WTC11 (cell line): ENCODE measurements around the gene INKA2. TPM values are rescaled to one million over a fixed set of nuclear protein-coding genes. Genes with fewer than 3 reads are reported as not detected.
A peak's percentile ranks its signal among the peaks of the same experiment; 100 is the strongest.

Experiments used
- CREM ChIP-seq: sonication (generic); formaldehyde crosslinking; IDR thresholded peaks from 2 replicates; pipeline ENCODE4 v1.8.1; 2022; ENCODE audit warnings: mild to moderate bottlenecking, missing genetic modification reagents, moderate library complexity
- E2F1 ChIP-seq: sonication (generic); formaldehyde crosslinking; IDR thresholded peaks from 2 replicates; pipeline ENCODE4 v1.8.0; 2022; ENCODE audit warnings: mild to moderate bottlenecking, missing genetic modification reagents
- ETV6 ChIP-seq: sonication (generic); formaldehyde crosslinking; IDR thresholded peaks from 2 replicates; pipeline ENCODE4 v1.8.1; 2022; ENCODE audit warnings: mild to moderate bottlenecking, missing genetic modification reagents
- GRHL2 ChIP-seq: fragments of 250-450 bp; sonication (Bioruptor Pico); IDR thresholded peaks from 2 replicates; pipeline ENCODE4 v1.8.0; 2022; ENCODE audit warnings: mild to moderate bottlenecking, moderate library complexity; ENCODE audit not compliant: insufficient replicate concordance, severe bottlenecking
- HMGXB4 ChIP-seq: sonication (generic); formaldehyde crosslinking; IDR thresholded peaks from 2 replicates; pipeline ENCODE4 v1.8.1; 2023; ENCODE audit warnings: mild to moderate bottlenecking, moderate library complexity, missing genetic modification reagents
- MAX ChIP-seq: sonication (generic); formaldehyde crosslinking; IDR thresholded peaks from 2 replicates; pipeline ENCODE4 v1.8.0; 2022; ENCODE audit warnings: mild to moderate bottlenecking, missing genetic modification reagents
- MYBL2 ChIP-seq: sonication (generic); formaldehyde crosslinking; IDR thresholded peaks from 2 replicates; pipeline ENCODE4 v1.8.1; 2023; ENCODE audit warnings: mild to moderate bottlenecking, moderate library complexity, missing genetic modification reagents
- PREB ChIP-seq: sonication (generic); formaldehyde crosslinking; IDR thresholded peaks from 2 replicates; pipeline ENCODE4 v1.8.1; 2022; ENCODE audit warnings: mild to moderate bottlenecking, missing genetic modification reagents, moderate library complexity, borderline replicate concordance
- ZNF416 ChIP-seq: fragments of 250-450 bp; sonication (Bioruptor Pico); IDR thresholded peaks from 2 replicates; pipeline ENCODE4 v1.9.0; 2021; ENCODE audit warnings: mild to moderate bottlenecking, inconsistent platforms
- ZNF512 ChIP-seq: sonication (generic); formaldehyde crosslinking; IDR thresholded peaks from 2 replicates; pipeline ENCODE4 v1.8.1; 2022; ENCODE audit warnings: missing genetic modification reagents, borderline replicate concordance
- total RNA-seq: library from RNA; stranded (reverse); gene quantifications from 3 replicates; pipeline ENCODE4 v1.2.3, GENCODE V29; 2021
- TF ChIP-seq, protein P1 (sequence below): sonication (generic); formaldehyde crosslinking; IDR thresholded peaks from 2 replicates; pipeline ENCODE4 v1.8.0; 2022; ENCODE audit warnings: mild to moderate bottlenecking, missing genetic modification reagents
- TF ChIP-seq, protein P2 (sequence below): sonication (generic); formaldehyde crosslinking; IDR thresholded peaks from 2 replicates; pipeline ENCODE4 v1.8.1; 2023; ENCODE audit warnings: mild to moderate bottlenecking, missing genetic modification reagents
- TF ChIP-seq, protein P3 (sequence below): fragments of 250-450 bp; sonication (Bioruptor Pico); IDR thresholded peaks from 2 replicates; pipeline ENCODE4 v1.9.0; 2021; ENCODE audit warnings: mild to moderate bottlenecking

Gene INKA2
- total RNA-seq, 1 experiment from 2014 or later, result 20.1 TPM

DNA sequence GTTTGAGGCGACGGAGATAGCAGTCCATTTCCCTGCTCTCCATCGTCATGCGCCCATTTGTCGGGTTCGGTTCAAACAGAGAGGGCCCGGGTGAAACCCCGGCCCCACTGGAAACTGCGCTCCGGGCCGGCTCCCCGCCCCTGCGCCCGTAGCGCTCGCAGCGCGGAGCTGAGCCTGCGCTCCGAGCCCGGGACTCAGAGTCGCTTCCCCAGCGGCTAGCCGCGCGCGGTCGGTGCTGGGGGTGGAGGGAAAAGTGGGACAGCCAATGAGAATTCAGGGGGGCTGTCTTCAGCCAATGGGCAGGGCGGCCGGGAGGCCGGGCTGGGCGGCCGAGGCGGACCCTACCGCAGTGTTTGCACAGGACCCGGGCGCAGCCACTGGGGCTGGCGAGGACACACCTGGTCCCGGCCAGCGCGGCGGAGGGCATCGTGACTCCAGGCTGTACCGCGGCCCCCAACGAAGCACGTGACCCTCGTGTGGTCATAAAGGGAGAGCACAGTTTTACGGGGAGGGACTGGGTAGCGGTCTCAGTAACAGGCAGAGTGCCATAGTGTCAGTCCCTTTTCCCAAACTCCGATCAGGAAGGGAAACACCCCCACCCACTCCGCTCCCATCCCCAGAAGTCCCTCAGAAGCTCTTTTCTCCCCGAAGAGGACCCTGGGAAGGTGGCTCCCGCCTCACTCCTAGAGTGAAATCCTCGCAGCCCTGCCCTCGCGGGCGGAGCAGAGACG lies at the start of gene INKA2 (continued):
- TF ChIP-seq, protein P1, sequence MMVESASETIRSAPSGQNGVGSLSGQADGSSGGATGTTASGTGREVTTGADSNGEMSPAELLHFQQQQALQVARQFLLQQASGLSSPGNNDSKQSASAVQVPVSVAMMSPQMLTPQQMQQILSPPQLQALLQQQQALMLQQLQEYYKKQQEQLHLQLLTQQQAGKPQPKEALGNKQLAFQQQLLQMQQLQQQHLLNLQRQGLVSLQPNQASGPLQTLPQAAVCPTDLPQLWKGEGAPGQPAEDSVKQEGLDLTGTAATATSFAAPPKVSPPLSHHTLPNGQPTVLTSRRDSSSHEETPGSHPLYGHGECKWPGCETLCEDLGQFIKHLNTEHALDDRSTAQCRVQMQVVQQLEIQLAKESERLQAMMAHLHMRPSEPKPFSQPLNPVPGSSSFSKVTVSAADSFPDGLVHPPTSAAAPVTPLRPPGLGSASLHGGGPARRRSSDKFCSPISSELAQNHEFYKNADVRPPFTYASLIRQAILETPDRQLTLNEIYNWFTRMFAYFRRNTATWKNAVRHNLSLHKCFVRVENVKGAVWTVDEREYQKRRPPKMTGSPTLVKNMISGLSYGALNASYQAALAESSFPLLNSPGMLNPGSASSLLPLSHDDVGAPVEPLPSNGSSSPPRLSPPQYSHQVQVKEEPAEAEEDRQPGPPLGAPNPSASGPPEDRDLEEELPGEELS, result peak; percentile 85
- TF ChIP-seq MYBL2 (CRISPR knock-in tag), result no peak
- 0 out of 2 replicates have a peak, but pooled peaks have one; percentile 21 for TF ChIP-seq CREM (CRISPR knock-in tag)
- peak; percentile 87; the same call in 1 of the 2 replicates for TF ChIP-seq MAX
- TF ChIP-seq ZNF416 (CRISPR knock-in tag), result no peak
- TF ChIP-seq, protein P2, sequence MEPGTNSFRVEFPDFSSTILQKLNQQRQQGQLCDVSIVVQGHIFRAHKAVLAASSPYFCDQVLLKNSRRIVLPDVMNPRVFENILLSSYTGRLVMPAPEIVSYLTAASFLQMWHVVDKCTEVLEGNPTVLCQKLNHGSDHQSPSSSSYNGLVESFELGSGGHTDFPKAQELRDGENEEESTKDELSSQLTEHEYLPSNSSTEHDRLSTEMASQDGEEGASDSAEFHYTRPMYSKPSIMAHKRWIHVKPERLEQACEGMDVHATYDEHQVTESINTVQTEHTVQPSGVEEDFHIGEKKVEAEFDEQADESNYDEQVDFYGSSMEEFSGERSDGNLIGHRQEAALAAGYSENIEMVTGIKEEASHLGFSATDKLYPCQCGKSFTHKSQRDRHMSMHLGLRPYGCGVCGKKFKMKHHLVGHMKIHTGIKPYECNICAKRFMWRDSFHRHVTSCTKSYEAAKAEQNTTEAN (CRISPR knock-in tag), result no peak
- TF ChIP-seq, protein P3, sequence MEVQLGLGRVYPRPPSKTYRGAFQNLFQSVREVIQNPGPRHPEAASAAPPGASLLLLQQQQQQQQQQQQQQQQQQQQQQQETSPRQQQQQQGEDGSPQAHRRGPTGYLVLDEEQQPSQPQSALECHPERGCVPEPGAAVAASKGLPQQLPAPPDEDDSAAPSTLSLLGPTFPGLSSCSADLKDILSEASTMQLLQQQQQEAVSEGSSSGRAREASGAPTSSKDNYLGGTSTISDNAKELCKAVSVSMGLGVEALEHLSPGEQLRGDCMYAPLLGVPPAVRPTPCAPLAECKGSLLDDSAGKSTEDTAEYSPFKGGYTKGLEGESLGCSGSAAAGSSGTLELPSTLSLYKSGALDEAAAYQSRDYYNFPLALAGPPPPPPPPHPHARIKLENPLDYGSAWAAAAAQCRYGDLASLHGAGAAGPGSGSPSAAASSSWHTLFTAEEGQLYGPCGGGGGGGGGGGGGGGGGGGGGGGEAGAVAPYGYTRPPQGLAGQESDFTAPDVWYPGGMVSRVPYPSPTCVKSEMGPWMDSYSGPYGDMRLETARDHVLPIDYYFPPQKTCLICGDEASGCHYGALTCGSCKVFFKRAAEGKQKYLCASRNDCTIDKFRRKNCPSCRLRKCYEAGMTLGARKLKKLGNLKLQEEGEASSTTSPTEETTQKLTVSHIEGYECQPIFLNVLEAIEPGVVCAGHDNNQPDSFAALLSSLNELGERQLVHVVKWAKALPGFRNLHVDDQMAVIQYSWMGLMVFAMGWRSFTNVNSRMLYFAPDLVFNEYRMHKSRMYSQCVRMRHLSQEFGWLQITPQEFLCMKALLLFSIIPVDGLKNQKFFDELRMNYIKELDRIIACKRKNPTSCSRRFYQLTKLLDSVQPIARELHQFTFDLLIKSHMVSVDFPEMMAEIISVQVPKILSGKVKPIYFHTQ, result no peak
- no peak; the same call in 1 of the 2 replicates for TF ChIP-seq PREB
- no peak for TF ChIP-seq HMGXB4 (CRISPR knock-in tag)
- no peak for TF ChIP-seq ZNF512 (CRISPR knock-in tag)
- TF ChIP-seq GRHL2 (CRISPR knock-in tag), result no peak
- peak; percentile 26; the same call in 1 of the 2 replicates for TF ChIP-seq ETV6 (CRISPR knock-in tag)
- no peak for TF ChIP-seq E2F1
- TF ChIP-seq, all 79 proteins: peak for 18
